Neuronal stem cell (in vitro differentiated cells): ENCODE results near the gene COG7.

ENCODE experiments used
- DNase-seq: peaks from one replicate; pipeline ENCODE4 v3.0.0-alpha.2; 2013; ENCODE audit warnings: low spot score
- H2AFZ ChIP-seq: one replicate; pipeline ENCODE4 v1.6.1; 2013; ENCODE audit warnings: mild to moderate bottlenecking, low read length, inconsistent platforms
- H2AK5ac ChIP-seq: 2 replicates; pipeline ENCODE4 v1.6.1; 2013; ENCODE audit warnings: low read depth, mild to moderate bottlenecking, inconsistent platforms, low read length, moderate library complexity, mixed read lengths
- H2BK120ac ChIP-seq: 2 replicates; pipeline ENCODE4 v1.6.1; 2013; ENCODE audit warnings: low read depth, mild to moderate bottlenecking, inconsistent platforms, low read length, moderate library complexity, mixed read lengths
- H2BK12ac ChIP-seq: one replicate; pipeline ENCODE4 v1.6.1; 2013; ENCODE audit warnings: low read length, inconsistent platforms
- H2BK15ac ChIP-seq: 2 replicates; pipeline ENCODE4 v1.6.1; 2013; ENCODE audit warnings: mild to moderate bottlenecking, low read length, inconsistent platforms, mixed read lengths
- H2BK5ac ChIP-seq: one replicate; pipeline ENCODE4 v1.6.1; 2013; ENCODE audit warnings: inconsistent platforms, mild to moderate bottlenecking, low read length, moderate library complexity
- H3K14ac ChIP-seq: one replicate; pipeline ENCODE4 v1.6.1; 2013; ENCODE audit warnings: low read length, inconsistent platforms
- H3K18ac ChIP-seq: 2 replicates; pipeline ENCODE4 v1.6.1; 2013; ENCODE audit warnings: low read length, inconsistent platforms
- H3K23ac ChIP-seq: 2 replicates; pipeline ENCODE4 v1.6.1; 2013; ENCODE audit warnings: low read depth, mild to moderate bottlenecking, mixed read lengths, low read length, inconsistent platforms; ENCODE audit not compliant: poor library complexity
- H3K27ac ChIP-seq: replicated peaks from 3 replicates; pipeline ENCODE4 v1.5.1; 2013; ENCODE audit warnings: low read length, inconsistent platforms
- H3K27me3 ChIP-seq, 3 experiments: 2 replicates each; pipeline ENCODE4 v1.6.1; 2013; ENCODE audit warnings: low read length in 3 of 3, mild to moderate bottlenecking in 2 of 3, inconsistent platforms in 1 of 3, low read depth in 1 of 3, mixed read lengths in 1 of 3, moderate library complexity in 1 of 3; ENCODE audit not compliant: control insufficient read depth in 3 of 3, insufficient read depth in 3 of 3
- H3K36me3 ChIP-seq, 2 donors: replicated peaks in 1 of 2; 2 replicates each; pipeline ENCODE4 v1.6.1; 2013; ENCODE audit warnings: low read length in 2 of 2; ENCODE audit not compliant: control insufficient read depth in 2 of 2, insufficient read depth in 2 of 2
- H3K4ac ChIP-seq: 2 replicates; pipeline ENCODE4 v1.6.1; 2013; ENCODE audit warnings: inconsistent platforms, mild to moderate bottlenecking, low read length, moderate library complexity
- H3K4me1 ChIP-seq, 2 donors: 1 replicate in 1 of 2; 2 replicates in 1 of 2; pipeline ENCODE4 v1.6.1; 2013; ENCODE audit warnings: low read length in 2 of 2, low read depth in 1 of 2; ENCODE audit not compliant: control insufficient read depth in 2 of 2, insufficient read depth in 1 of 2
- H3K4me2 ChIP-seq: one replicate; pipeline ENCODE4 v1.6.1; 2013; ENCODE audit warnings: mild to moderate bottlenecking, low read length, inconsistent platforms; ENCODE audit not compliant: insufficient read depth, poor library complexity, severe bottlenecking
- H3K4me3 ChIP-seq, 2 donors: 2 replicates each; pipeline ENCODE4 v1.5.1; 2013; ENCODE audit warnings: low read length in 2 of 2, mild to moderate bottlenecking in 2 of 2, inconsistent platforms in 1 of 2, moderate library complexity in 1 of 2
- H3K79me1 ChIP-seq: one replicate; pipeline ENCODE4 v1.6.1; 2013; ENCODE audit warnings: low read depth, mild to moderate bottlenecking, inconsistent platforms, low read length, moderate library complexity
- H3K9ac ChIP-seq: one replicate; pipeline ENCODE4 v1.6.1; 2013; ENCODE audit warnings: mild to moderate bottlenecking, low read depth, low read length, inconsistent platforms; ENCODE audit not compliant: poor library complexity
- H3K9me3 ChIP-seq, 2 donors: replicated peaks in 1 of 2; 2 replicates each; pipeline versions ENCODE3 to v1.6.1; 2013; ENCODE audit warnings: low read length in 2 of 2, mild to moderate bottlenecking in 2 of 2, inconsistent platforms in 1 of 2, low read depth in 1 of 2, mixed read lengths in 1 of 2, moderate library complexity in 1 of 2; ENCODE audit not compliant: control insufficient read depth in 2 of 2, insufficient read depth in 1 of 2
- H4K8ac ChIP-seq: one replicate; pipeline ENCODE4 v1.6.1; 2013; ENCODE audit warnings: low read depth, mild to moderate bottlenecking, inconsistent platforms, low read length, moderate library complexity
- H4K91ac ChIP-seq: one replicate; pipeline ENCODE4 v1.6.1; 2013; ENCODE audit warnings: low read length, low read depth, mild to moderate bottlenecking, inconsistent platforms; ENCODE audit not compliant: poor library complexity
- WGBS, 2 donors: extraction: QIAGEN DNeasy Blood & Tissue Kit; methylation state at CpG; one replicate each; pipeline ENCODE4 v1.1.7; 2013; ENCODE audit warnings: missing lambda C conversion rate in 2 of 2, mixed read lengths in 1 of 2; ENCODE audit not compliant: insufficient read length in 2 of 2, insufficient replicate concordance in 1 of 2; ENCODE audit errors: extremely low coverage in 2 of 2; 5-methylcytosine and 5-hydroxymethylcytosine counted together

COG7 gene

GRCh38 chr16:23362460-23363317, 90.3 kb downstream of the COG7 start:
- H3K79me1 ChIP-seq = no peaks in the 10 kb centered on the region
- H4K91ac ChIP-seq = no peak overlapping the region
- no peaks in the 10 kb centered on the region for H3K36me3 ChIP-seq
- no peak for DNase-seq
- H3K4me3 ChIP-seq = no peak overlapping the region
- H3K4me1 ChIP-seq = no peaks in the 10 kb centered on the region
- no peak overlapping the region for H2BK15ac ChIP-seq
- H3K4ac ChIP-seq = no peak overlapping the region
- no peak overlapping the region for H3K18ac ChIP-seq
- H3K14ac ChIP-seq = no peak overlapping the region
- H2AK5ac ChIP-seq = no peak overlapping the region
- H2BK120ac ChIP-seq = no peak overlapping the region
- H3K27me3 ChIP-seq = no peaks in the 10 kb centered on the region
- no peak overlapping the region for H3K27ac ChIP-seq
- no peak overlapping the region for H2AFZ ChIP-seq
- H3K9ac ChIP-seq = no peak overlapping the region
- H2BK5ac ChIP-seq = no peak overlapping the region
- no peak overlapping the region for H4K8ac ChIP-seq
- no peaks in the 10 kb centered on the region for H3K9me3 ChIP-seq
- peak overlapping the region; percentile 23 for H2BK12ac ChIP-seq
- WGBS, 2 donors = no CpG with 5 or more reads among the region's 11 CpGs
- H3K23ac ChIP-seq = peak overlapping the region; percentile 44
- no peak overlapping the region for H3K4me2 ChIP-seq

DNA sequence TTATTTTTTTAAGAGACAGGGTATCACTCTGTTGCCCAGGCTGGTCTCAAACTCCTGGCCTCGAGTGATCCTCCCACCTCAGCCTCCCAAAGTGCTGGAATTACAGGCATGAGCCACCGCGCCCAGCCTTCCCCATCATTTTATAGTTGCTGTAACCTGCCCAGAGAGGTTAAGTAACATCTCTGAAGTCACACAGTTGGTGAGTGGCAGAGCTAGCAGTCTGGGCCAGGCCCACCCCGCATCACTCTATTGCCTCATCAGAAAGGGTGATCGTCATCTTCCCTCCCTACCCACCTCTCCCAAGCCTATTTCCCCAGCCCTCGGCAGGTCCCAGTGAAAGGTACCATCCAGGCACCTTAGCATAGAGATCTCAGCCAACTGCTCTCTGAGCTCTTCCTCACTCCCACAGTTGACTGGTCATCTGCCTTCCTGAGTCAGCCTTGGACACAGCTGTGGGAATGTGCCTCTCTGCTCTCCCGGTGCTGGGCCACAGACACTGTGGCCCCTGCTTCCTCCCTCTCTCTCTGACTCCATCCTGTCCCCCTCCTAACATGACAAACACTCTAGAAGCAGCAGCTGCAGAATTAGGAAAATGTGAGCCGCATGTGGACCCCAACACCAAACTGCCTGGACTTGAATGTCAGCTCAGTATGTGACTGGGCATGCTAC, 93.8 kb downstream of the COG7 start:
- no peak overlapping the region for H3K27ac ChIP-seq

DNA sequence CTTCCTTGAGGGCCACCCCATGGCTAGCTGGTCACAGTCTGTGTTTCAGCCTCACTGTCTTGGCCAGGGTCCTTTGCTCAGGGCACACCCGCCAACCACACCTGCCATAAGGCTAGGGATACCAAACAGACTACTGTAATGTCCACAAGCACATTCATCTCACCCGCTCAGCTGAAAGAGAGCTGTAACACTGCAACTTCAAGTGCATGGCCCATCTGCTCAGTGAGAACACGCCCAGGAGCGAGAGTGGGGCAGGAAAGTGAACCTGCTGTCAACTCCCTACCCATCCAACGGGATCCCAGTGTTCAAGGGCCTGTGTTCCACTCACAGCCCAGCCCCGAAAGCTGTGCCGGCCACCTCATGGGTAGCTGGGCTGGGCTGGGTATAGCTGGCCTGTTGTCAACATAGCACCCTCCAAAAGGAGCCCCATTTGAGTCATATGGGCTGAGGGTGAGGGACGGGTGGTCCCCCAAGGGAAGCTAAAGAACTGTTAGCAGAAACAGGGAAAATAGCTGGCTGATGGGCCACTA, 95.2 kb downstream of the COG7 start:
- DNase-seq = no peak
- Histone ChIP-seq H3K23ac (no peak overlapping the region), H3K4ac (no peak overlapping the region), H3K36me3 (no peaks in the 10 kb centered on the region), H4K8ac (no peak overlapping the region), H3K18ac (no peak overlapping the region), H4K91ac (no peak overlapping the region), H2BK120ac (no peak overlapping the region), H3K4me3 (no peak overlapping the region), H3K9ac (no peak overlapping the region), H2BK5ac (no peak overlapping the region), H3K79me1 (no peaks in the 10 kb centered on the region), H3K4me2 (no peak overlapping the region), H3K9me3 (no peaks in the 10 kb centered on the region), H2AFZ (no peak overlapping the region), H3K27ac (no peak overlapping the region), H2BK15ac (no peak overlapping the region), H2BK12ac (no peak overlapping the region), H3K4me1 (no peaks in the 10 kb centered on the region), H2AK5ac (no peak overlapping the region), H3K27me3 (no peaks in the 10 kb centered on the region), H3K14ac (peak overlapping the region; percentile 26)
- WGBS, 2 donors = no CpG with 5 or more reads among the region's 8 CpGs

More for the DNA sequence above, 93.8 kb downstream of the COG7 start:
- Histone ChIP-seq H3K18ac (no peak overlapping the region), H3K9me3 (no peaks in the 10 kb centered on the region), H3K9ac (no peak overlapping the region), H3K4me2 (no peak overlapping the region), H3K27me3 (no peaks in the 10 kb centered on the region), H3K14ac (no peak overlapping the region), H2BK15ac (no peak overlapping the region), H4K91ac (no peak overlapping the region), H3K4me3 (no peak overlapping the region), H3K23ac (no peak overlapping the region), H3K4ac (no peak overlapping the region), H2AFZ (no peak overlapping the region), H2BK5ac (no peak overlapping the region), H3K79me1 (no peaks in the 10 kb centered on the region), H2BK12ac (no peak overlapping the region), H2AK5ac (no peak overlapping the region), H3K4me1 (no peaks in the 10 kb centered on the region), H4K8ac (no peak overlapping the region), H3K36me3 (no peaks in the 10 kb centered on the region), H2BK120ac (no peak overlapping the region)
- DNase-seq = no peak
- WGBS, 2 donors = no CpG with 5 or more reads among the region's 8 CpGs

- no peak overlapping the region for H3K4ac ChIP-seq
- peak overlapping the region; percentile 2 for H2AK5ac ChIP-seq
- no peak overlapping the region for H2BK15ac ChIP-seq
- no peak overlapping the region for H3K9ac ChIP-seq
- no peak overlapping the region for H3K4me3 ChIP-seq
- no peak for DNase-seq
- no peak overlapping the region for H4K91ac ChIP-seq
- H4K8ac ChIP-seq = no peak overlapping the region
- no peak overlapping the region for H2BK5ac ChIP-seq
- no peak overlapping the region for H2BK120ac ChIP-seq
- H2AFZ ChIP-seq = no peak overlapping the region
- WGBS, 2 donors = no CpG with 5 or more reads among the region's 7 CpGs
- no peak overlapping the region for H3K27ac ChIP-seq
- no peak overlapping the region for H3K23ac ChIP-seq
- H3K79me1 ChIP-seq = no peaks in the 10 kb centered on the region
- no peak overlapping the region for H3K4me2 ChIP-seq
- no peaks in the 10 kb centered on the region for H3K4me1 ChIP-seq
- H3K9me3 ChIP-seq = no peaks in the 10 kb centered on the region
- H3K27me3 ChIP-seq = no peaks in the 10 kb centered on the region
- H2BK12ac ChIP-seq = no peak overlapping the region
- H3K14ac ChIP-seq = no peak overlapping the region
- no peak overlapping the region for H3K18ac ChIP-seq
- no peaks in the 10 kb centered on the region for H3K36me3 ChIP-seq
These were observed 96.0 kb downstream of the COG7 start for GRCh38 chr16:23356941-23357340.
